ENCODE results near the gene DCLK1. TPM values are rescaled to one million over a fixed set of nuclear protein-coding genes. Genes with fewer than 3 reads are reported as not detected.

The DCLK1 gene
- total RNA-seq, 1 experiment from 2014 or later: not detected

- H3K27ac ChIP-seq (ENCODE audit: low read length): no peak overlapping the region
- intact Hi-C loops (cut with micrococcal nuclease; ENCODE audit: unreplicated experiment): no loop called here
- ATAC-seq (no peak), DNase-seq (ENCODE audit: low read depth, low spot score) (no peak)
- in situ Hi-C loops (cut with HindIII; ENCODE audit: low pct_unique_long_range_greater_than_20kb, low sequenced_read_pairs): no loop called here
- H3K27me3 ChIP-seq (ENCODE audit: control insufficient read depth, insufficient read depth, low read length): no peaks in the 10 kb centered on the region
- no peak overlapping the region for H3K4me3 ChIP-seq (ENCODE audit: low read depth in 2 of 2, low read length in 2 of 2)
- H3K9me3 ChIP-seq (ENCODE audit: control insufficient read depth, insufficient read depth, low read depth, low read length): no peaks in the 10 kb centered on the region
- POLR2A ChIA-PET: no interaction called here
- CTCF ChIA-PET: no interaction called here
- H3K36me3 ChIP-seq (ENCODE audit: control insufficient read depth, insufficient read depth, low read length): no peaks in the 10 kb centered on the region
- H3K4me1 ChIP-seq (ENCODE audit: control insufficient read depth, insufficient read depth, low read length): no peaks in the 10 kb centered on the region
- TF ChIP-seq CTCF (IDR thresholded peaks at IDR 0.05) (no peak), SIN3A (IDR thresholded peaks at IDR 0.05; ENCODE audit: borderline replicate concordance, insufficient read depth, low read depth, low read length) (no peak), REST (IDR thresholded peaks at IDR 0.05; ENCODE audit: insufficient read depth in 1 of 2, low read depth in 2 of 2, low read length in 1 of 2) (no peak), TCF7L2 (IDR thresholded peaks at IDR 0.05; ENCODE audit: low read depth, low read length) (no peak), POLR2AphosphoS5 (IDR thresholded peaks at IDR 0.05; ENCODE audit: low read depth, low read length) (no peak)
- no TSS peak for BruUV-seq (replicated peaks)
Measured at GRCh38 chr13:36146511-36147269, 15.5 kb upstream of the DCLK1 start.

GRCh38 chr13:36143738-36144137, 12.6 kb upstream of the DCLK1 start:
- no peak overlapping the region for H3K4me3 ChIP-seq (ENCODE audit: low read depth in 2 of 2, low read length in 2 of 2)
- POLR2A ChIA-PET: no interaction called here
- in situ Hi-C loops (cut with HindIII; ENCODE audit: low pct_unique_long_range_greater_than_20kb, low sequenced_read_pairs) (no loop called here), intact Hi-C loops (cut with micrococcal nuclease; ENCODE audit: unreplicated experiment) (no loop called here)
- no TSS peak for BruUV-seq (replicated peaks)
- no peaks in the 10 kb centered on the region for H3K27me3 ChIP-seq (ENCODE audit: control insufficient read depth, insufficient read depth, low read length)
- no peaks in the 10 kb centered on the region for H3K4me1 ChIP-seq (ENCODE audit: control insufficient read depth, insufficient read depth, low read length)
- H3K9me3 ChIP-seq (ENCODE audit: control insufficient read depth, insufficient read depth, low read depth, low read length): no peaks in the 10 kb centered on the region
- no peak for TF ChIP-seq POLR2AphosphoS5 (IDR thresholded peaks at IDR 0.05; ENCODE audit: low read depth, low read length)
- no peak for TF ChIP-seq CTCF (IDR thresholded peaks at IDR 0.05)
- no peak for TF ChIP-seq TCF7L2 (IDR thresholded peaks at IDR 0.05; ENCODE audit: low read depth, low read length)
- TF ChIP-seq SIN3A (IDR thresholded peaks at IDR 0.05; ENCODE audit: borderline replicate concordance, insufficient read depth, low read depth, low read length): no peak
- no peak for TF ChIP-seq REST (IDR thresholded peaks at IDR 0.05; ENCODE audit: insufficient read depth in 1 of 2, low read depth in 2 of 2, low read length in 1 of 2)
- no peaks in the 10 kb centered on the region for H3K36me3 ChIP-seq (ENCODE audit: control insufficient read depth, insufficient read depth, low read length)
- H3K27ac ChIP-seq (ENCODE audit: low read length): no peak overlapping the region
- no peak for DNase-seq (ENCODE audit: low read depth, low spot score)
- CTCF ChIA-PET: no interaction called here
- no peak for ATAC-seq
